Measurements from ENCODE around the gene GPR148. TPM values are rescaled to one million over a fixed set of nuclear protein-coding genes. Genes with fewer than 3 reads are reported as not detected.

GPR148 gene
- total RNA-seq, 1 donor from 2014 or later, result not detected

DNA sequence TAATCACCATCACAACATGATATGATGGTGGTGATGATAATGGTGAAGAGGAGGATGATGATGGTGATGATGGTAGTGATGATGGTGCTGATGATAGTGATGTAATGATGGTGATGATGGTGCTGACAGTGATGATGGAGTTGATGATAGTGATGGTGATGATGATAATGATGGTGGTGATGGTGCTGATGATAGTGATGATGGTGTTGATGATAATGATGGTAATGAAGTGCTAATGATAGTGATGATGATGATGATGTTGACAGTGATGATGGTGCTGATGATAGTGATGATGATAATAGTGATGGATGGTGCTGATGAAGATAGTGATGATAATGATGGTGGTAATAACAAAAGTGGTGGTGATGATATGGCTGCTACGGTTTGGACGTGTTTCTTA is 4.4 kb upstream of the GPR148 start:
- Mint-ChIP-seq H3K4me1 (ENCODE audit: unreplicated experiment) (peaks cover 6% of the 10 kb centered on the region), H3K9me3 (ENCODE audit: unreplicated experiment) (peaks cover 12% of the 10 kb centered on the region), H3K36me3 (ENCODE audit: unreplicated experiment) (no peaks in the 10 kb centered on the region), H3K4me3 (ENCODE audit: unreplicated experiment) (no peak overlapping the region), H3K27ac (ENCODE audit: unreplicated experiment) (no peak overlapping the region), H3K27me3 (ENCODE audit: unreplicated experiment) (no peaks in the 10 kb centered on the region)
- TF ChIP-seq, protein P1, sequence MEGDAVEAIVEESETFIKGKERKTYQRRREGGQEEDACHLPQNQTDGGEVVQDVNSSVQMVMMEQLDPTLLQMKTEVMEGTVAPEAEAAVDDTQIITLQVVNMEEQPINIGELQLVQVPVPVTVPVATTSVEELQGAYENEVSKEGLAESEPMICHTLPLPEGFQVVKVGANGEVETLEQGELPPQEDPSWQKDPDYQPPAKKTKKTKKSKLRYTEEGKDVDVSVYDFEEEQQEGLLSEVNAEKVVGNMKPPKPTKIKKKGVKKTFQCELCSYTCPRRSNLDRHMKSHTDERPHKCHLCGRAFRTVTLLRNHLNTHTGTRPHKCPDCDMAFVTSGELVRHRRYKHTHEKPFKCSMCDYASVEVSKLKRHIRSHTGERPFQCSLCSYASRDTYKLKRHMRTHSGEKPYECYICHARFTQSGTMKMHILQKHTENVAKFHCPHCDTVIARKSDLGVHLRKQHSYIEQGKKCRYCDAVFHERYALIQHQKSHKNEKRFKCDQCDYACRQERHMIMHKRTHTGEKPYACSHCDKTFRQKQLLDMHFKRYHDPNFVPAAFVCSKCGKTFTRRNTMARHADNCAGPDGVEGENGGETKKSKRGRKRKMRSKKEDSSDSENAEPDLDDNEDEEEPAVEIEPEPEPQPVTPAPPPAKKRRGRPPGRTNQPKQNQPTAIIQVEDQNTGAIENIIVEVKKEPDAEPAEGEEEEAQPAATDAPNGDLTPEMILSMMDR (IDR thresholded peaks at IDR 0.05), result no peak
- DNase-seq (ENCODE audit: extremely low spot score, unreplicated experiment), result no peak

DNA sequence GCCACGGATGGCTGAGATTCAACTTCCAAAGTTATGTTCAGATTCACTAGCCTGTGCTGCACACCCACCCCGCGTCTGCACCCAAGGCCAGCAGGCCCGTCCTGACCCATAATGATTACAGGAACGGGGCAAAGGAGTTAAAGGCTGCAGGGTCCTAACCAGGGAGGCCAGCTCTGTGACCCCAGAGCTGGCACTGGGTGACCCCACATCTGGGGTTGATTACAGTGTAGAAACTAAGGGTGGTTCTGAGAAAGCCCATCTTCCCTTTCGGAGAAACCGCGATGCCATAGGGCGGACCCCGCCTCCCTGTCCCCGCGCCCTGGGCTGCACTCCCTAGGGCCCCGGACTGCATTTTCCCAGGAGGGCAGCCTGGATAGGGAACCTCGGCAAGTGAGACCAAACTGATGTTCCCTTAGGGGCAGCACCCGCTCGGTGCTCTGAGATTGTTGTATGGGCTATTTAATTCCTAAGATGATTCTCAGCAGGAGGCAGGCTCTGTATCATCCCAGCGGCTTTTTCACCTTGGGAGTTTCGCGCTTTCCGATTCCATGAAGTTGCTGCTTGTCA is 2.2 kb upstream of the GPR148 start:
- no peak for DNase-seq (ENCODE audit: extremely low spot score, unreplicated experiment)
- Mint-ChIP-seq H3K4me3 (ENCODE audit: unreplicated experiment) (peak overlapping the region; percentile 72), H3K4me1 (ENCODE audit: unreplicated experiment) (peaks cover 6% of the 10 kb centered on the region), H3K36me3 (ENCODE audit: unreplicated experiment) (no peaks in the 10 kb centered on the region), H3K27me3 (ENCODE audit: unreplicated experiment) (no peaks in the 10 kb centered on the region), H3K27ac (ENCODE audit: unreplicated experiment) (no peak overlapping the region), H3K9me3 (ENCODE audit: unreplicated experiment) (peaks cover 8% of the 10 kb centered on the region)
- TF ChIP-seq, protein P1 (IDR thresholded peaks at IDR 0.05), result no peak

DNA sequence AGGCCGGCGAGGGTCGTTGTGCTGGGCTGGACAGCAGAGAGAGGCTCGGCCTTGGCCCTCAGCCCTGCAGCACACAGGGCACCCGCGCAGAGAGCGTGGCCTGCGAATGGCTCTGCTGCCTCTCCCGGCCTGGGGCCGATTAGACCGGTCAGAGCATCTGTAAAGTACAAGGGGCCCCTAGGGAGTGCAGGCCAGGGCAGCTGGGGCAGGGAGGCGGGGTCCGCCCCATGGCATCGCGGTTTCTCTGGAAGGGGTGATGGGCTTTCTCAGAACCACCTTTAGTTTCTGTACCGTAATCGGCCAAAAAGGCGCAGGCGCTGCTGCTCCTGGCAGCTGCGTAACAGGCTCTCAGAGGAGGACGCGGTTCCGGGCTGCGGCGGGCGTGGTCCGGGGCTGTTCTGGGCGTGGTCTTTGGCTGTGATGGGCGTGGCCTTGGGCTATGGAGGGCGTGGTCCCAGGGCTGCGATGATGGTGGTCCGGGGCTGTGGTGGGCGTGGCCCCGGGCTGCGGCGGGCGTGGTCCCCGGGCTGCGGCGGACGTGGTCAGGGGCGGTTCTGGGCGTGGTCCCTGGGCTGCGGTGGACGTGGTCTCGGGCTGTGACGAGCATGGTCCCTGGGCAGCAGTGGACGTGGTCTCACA is 1.5 kb upstream of the GPR148 start:
- H3K36me3 Mint-ChIP-seq (ENCODE audit: unreplicated experiment), result no peaks in the 10 kb centered on the region
- H3K27me3 Mint-ChIP-seq (ENCODE audit: unreplicated experiment), result no peaks in the 10 kb centered on the region
- TF ChIP-seq, protein P1 (IDR thresholded peaks at IDR 0.05), result no peak
- no peak for DNase-seq (ENCODE audit: extremely low spot score, unreplicated experiment)
- no peak overlapping the region for H3K27ac Mint-ChIP-seq (ENCODE audit: unreplicated experiment)
- H3K4me1 Mint-ChIP-seq (ENCODE audit: unreplicated experiment), result peaks cover 6% of the 10 kb centered on the region
- H3K9me3 Mint-ChIP-seq (ENCODE audit: unreplicated experiment), result peaks cover 4% of the 10 kb centered on the region
- peak overlapping the region; percentile 72 for H3K4me3 Mint-ChIP-seq (ENCODE audit: unreplicated experiment)

DNA sequence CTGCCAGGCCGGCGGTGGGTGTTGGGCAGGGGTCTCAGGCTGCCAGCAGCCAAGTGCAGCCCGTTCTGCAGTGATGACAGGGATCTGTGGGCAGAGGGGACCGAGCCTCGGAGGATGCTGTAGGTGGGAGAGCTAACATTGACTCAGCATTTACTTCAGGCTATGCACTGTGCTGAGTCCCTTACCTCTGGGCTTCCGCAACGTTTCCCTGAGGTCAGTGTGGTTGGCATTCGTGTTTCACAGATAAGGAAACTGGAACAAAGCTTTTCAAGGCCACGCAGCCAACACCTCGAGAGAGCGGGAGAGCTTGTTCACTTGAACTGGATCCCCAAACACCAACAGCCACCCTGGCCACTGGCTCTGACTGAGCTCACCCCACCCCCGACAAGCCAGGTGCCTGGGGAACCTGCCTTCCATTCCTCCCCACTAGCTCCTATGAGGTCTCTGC is 839 bp upstream of the GPR148 start:
- Mint-ChIP-seq H3K36me3 (ENCODE audit: unreplicated experiment) (no peaks in the 10 kb centered on the region), H3K4me1 (ENCODE audit: unreplicated experiment) (peaks cover 6% of the 10 kb centered on the region), H3K27me3 (ENCODE audit: unreplicated experiment) (no peaks in the 10 kb centered on the region), H3K27ac (ENCODE audit: unreplicated experiment) (no peak overlapping the region), H3K4me3 (ENCODE audit: unreplicated experiment) (no peak overlapping the region), H3K9me3 (ENCODE audit: unreplicated experiment) (no peaks in the 10 kb centered on the region)
- DNase-seq (ENCODE audit: extremely low spot score, unreplicated experiment), result no peak
- TF ChIP-seq, protein P1 (IDR thresholded peaks at IDR 0.05), result no peak

All from osteocyte (in vitro differentiated cells).